Dermis blood vessel endothelial cell (primary cell): ENCODE measurements around the gene RTP3. TPM values are rescaled to one million over a fixed set of nuclear protein-coding genes. Genes with fewer than 3 reads are reported as not detected.
"Not testable (repeated sequence)": the region's sequence is repeated elsewhere in the genome, so short reads cannot be mapped to it uniquely, and the experiment has no call there.

Source experiments
- DNase-seq: peaks from one replicate; pipeline ENCODE4 v3.0.0; 2010
- total RNA-seq: library from RNA; depleted of rRNA; stranded (reverse); fragments of >200 nt; gene quantifications from 2 replicates; pipeline ENCODE4 v1.2.3, GENCODE V29; 2014

Gene RTP3
- total RNA-seq, 1 donor from 2014 or later, result not detected

GRCh38 chr3:46548611-46549010 lies 50.8 kb downstream of the RTP3 start:
- DNase-seq, result not testable (repeated sequence)

- no peak for DNase-seq
These were observed 51.7 kb downstream of the RTP3 start for GRCh38 chr3:46549408-46549904.

GRCh38 chr3:46549989-46550388 lies 52.2 kb downstream of the RTP3 start:
- DNase-seq, result no peak

Other genes with a start within 250 kb of the RTP3 start
- gene CCR2, start 143.9 kb upstream of the RTP3 start, total RNA-seq, result not detected in 2 replicates
- not detected in 2 replicates for gene CCR5, start 127.0 kb upstream of the RTP3 start, total RNA-seq
- gene CCRL2, start 90.7 kb upstream of the RTP3 start, total RNA-seq, result 5.1 and 5.7 TPM in 2 replicates
- 0.51 and 0.93 TPM in 2 replicates for gene LTF, start 33.1 kb upstream of the RTP3 start, total RNA-seq
- under 0.01 and 0.09 TPM in 2 replicates for gene LRRC2, start 68.3 kb downstream of the RTP3 start, total RNA-seq
- gene FAM240A, start 114.5 kb downstream of the RTP3 start, total RNA-seq, result not detected in 2 replicates
- gene ALS2CL, start 195.7 kb downstream of the RTP3 start, total RNA-seq, result 7.5 and 8.5 TPM in 2 replicates
- gene TMIE, start 203.4 kb downstream of the RTP3 start, total RNA-seq, result 0.17 TPM in 1 of 2 replicates, not detected in the other
- not detected in 2 replicates for gene PRSS50, start 219.9 kb downstream of the RTP3 start, total RNA-seq